ENCODE measurements around the gene KRT2.

DNA sequence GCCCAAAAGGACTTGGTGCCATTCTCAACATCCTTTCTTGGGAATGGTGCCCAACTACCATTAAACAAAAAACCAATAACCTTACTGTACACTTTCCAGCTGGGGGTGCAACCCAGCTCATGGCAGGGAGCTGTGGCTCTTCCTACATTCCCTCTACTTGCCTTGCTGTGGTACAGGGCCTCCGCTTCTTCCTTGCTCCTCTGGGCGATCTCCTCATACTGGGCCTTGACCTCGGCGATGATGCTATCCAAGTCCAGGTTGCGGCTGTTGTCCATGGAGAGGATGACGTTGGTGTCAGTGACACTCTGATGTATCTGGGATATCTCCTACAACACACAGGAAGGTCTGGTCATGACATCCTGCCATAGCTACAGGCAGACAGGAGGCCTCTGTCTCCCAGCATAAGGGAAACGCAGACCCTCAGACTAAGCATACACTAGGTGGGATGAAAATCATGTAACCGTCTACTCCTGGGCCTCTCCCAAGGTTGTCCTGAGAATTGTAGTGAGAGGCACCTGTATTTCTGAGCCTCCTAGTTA lies 3.9 kb downstream of the KRT2 start:
- TF ChIP-seq CREB1 (IDR thresholded peaks at IDR 0.05; ENCODE audit: low read depth) (no peak), RAD21 (IDR thresholded peaks at IDR 0.05; ENCODE audit: low read depth) (no peak), YY1 (IDR thresholded peaks at IDR 0.05; ENCODE audit: low read depth) (no peak), CEBPB (IDR thresholded peaks at IDR 0.05) (no peak), EP300 (IDR thresholded peaks at IDR 0.05; ENCODE audit: borderline replicate concordance) (no peak), ZBTB7A (IDR thresholded peaks at IDR 0.05; ENCODE audit: low read depth) (no peak), EGR1 (IDR thresholded peaks at IDR 0.05) (no peak), TEAD4 (IDR thresholded peaks at IDR 0.05) (no peak), TCF12 (IDR thresholded peaks at IDR 0.05; ENCODE audit: low read depth) (no peak), REST (IDR thresholded peaks at IDR 0.05; ENCODE audit: low read depth) (no peak), TAF1 (IDR thresholded peaks at IDR 0.05; ENCODE audit: low read depth) (no peak)
- TF ChIP-seq, protein P1, sequence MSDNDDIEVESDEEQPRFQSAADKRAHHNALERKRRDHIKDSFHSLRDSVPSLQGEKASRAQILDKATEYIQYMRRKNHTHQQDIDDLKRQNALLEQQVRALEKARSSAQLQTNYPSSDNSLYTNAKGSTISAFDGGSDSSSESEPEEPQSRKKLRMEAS (IDR thresholded peaks at IDR 0.05), result no peak
- TF ChIP-seq, protein P2, sequence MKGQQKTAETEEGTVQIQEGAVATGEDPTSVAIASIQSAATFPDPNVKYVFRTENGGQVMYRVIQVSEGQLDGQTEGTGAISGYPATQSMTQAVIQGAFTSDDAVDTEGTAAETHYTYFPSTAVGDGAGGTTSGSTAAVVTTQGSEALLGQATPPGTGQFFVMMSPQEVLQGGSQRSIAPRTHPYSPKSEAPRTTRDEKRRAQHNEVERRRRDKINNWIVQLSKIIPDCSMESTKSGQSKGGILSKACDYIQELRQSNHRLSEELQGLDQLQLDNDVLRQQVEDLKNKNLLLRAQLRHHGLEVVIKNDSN (IDR thresholded peaks at IDR 0.05), result no peak
